Breast epithelium (tissue), 3 donors: Measurements from ENCODE around the gene OXSM.

Source experiments
- CTCF ChIP-seq, 3 donors: fragments of 450-650 bp; IDR thresholded peaks; one replicate each; pipeline ENCODE4 v1.5.1; 2016 to 2017; ENCODE audit warnings: antibody characterized with exemption in 3 of 3, mild to moderate bottlenecking in 3 of 3, moderate library complexity in 3 of 3
- POLR2A ChIP-seq: fragments of 450-650 bp; IDR thresholded peaks from one replicate; pipeline ENCODE4 v1.6.1; 2016; ENCODE audit warnings: antibody characterized with exemption, mild to moderate bottlenecking, moderate library complexity

- TF ChIP-seq POLR2A, result no peak
- no peak for TF ChIP-seq CTCF (IDR thresholded peaks at IDR 0.05)
Observed at GRCh38 chr3:25784971-25785370, 4.9 kb upstream of the OXSM start.
